DMS114 treated with DMSO at 0.1 percent for 48 hours (cell line): ENCODE data around the gene FREM1.

Source experiments
- DNase-seq: peaks from one replicate; lab custom pipeline; 2025; ENCODE audit not compliant: unreplicated experiment; lab: John Stamatoyannopoulos, UW

Gene FREM1

GRCh38 chr9:14819183-14819582, 91.0 kb downstream of the FREM1 start:
- DNase-seq, result no peak

- no peak for DNase-seq
Measured at GRCh38 chr9:14814249-14814628, 96.0 kb downstream of the FREM1 start.

- no peak for DNase-seq
Measured at GRCh38 chr9:14813336-14814248, 96.6 kb downstream of the FREM1 start.

GRCh38 chr9:14812806-14813205, 97.4 kb downstream of the FREM1 start:
- DNase-seq, result no peak

- DNase-seq, result no peak
Measured at GRCh38 chr9:14811844-14812243, 98.4 kb downstream of the FREM1 start.

GRCh38 chr9:14806941-14807520, 103.2 kb downstream of the FREM1 start:
- no peak for DNase-seq

- DNase-seq, result no peak
Measured at GRCh38 chr9:14799030-14799429, 111.2 kb downstream of the FREM1 start.

- DNase-seq, result no peak
Measured at GRCh38 chr9:14797435-14797834, 112.8 kb downstream of the FREM1 start.

- no peak for DNase-seq
Measured at GRCh38 chr9:14793389-14793788, 116.8 kb downstream of the FREM1 start.

- no peak for DNase-seq
Measured at GRCh38 chr9:14790628-14791027, 119.6 kb downstream of the FREM1 start.

- DNase-seq, result no peak
Measured at GRCh38 chr9:14788846-14789245, 121.4 kb downstream of the FREM1 start.

- no peak for DNase-seq
Measured at GRCh38 chr9:14783358-14783757, 126.9 kb downstream of the FREM1 start.

GRCh38 chr9:14782286-14783051, 127.8 kb downstream of the FREM1 start:
- DNase-seq, result no peak

GRCh38 chr9:14780693-14781092, 129.5 kb downstream of the FREM1 start:
- DNase-seq, result no peak

- no peak for DNase-seq
Measured at GRCh38 chr9:14780251-14780650, 130.0 kb downstream of the FREM1 start.

GRCh38 chr9:14779566-14780022, 130.6 kb downstream of the FREM1 start:
- no peak for DNase-seq

- DNase-seq, result no peak
Measured at GRCh38 chr9:14778565-14778964, 131.7 kb downstream of the FREM1 start.

GRCh38 chr9:14775917-14776316, 134.3 kb downstream of the FREM1 start:
- DNase-seq, result no peak

- no peak for DNase-seq
Measured at GRCh38 chr9:14770592-14770991, 139.6 kb downstream of the FREM1 start.

GRCh38 chr9:14769230-14769571, 141.0 kb downstream of the FREM1 start:
- DNase-seq, result peak; percentile 1

- peak; percentile 34 for DNase-seq
Measured at GRCh38 chr9:14768405-14769229, 141.6 kb downstream of the FREM1 start.
